Caki2 (cell line): ENCODE data around the gene TIRAP. TPM values are rescaled to one million over a fixed set of nuclear protein-coding genes. Genes with fewer than 3 reads are reported as not detected.

Experiments
- DNase-seq: peaks from one replicate; pipeline ENCODE4 v3.0.0-alpha.2; 2015; ENCODE audit warnings: low read depth
- in situ Hi-C: cut with HindIII; loops from 2 replicates; pipeline ENCODE4 v1.10.0; 2016; ENCODE audit warnings: low sequenced_read_pairs, low pct_unique_long_range_greater_than_20kb, mixed read lengths
- total RNA-seq: library from RNA; depleted of rRNA; stranded (reverse); fragments of >200 nt; shearing (Covaris generic); gene quantifications from 2 replicates; pipeline ENCODE4 v1.2.3, GENCODE V29; 2014; ENCODE audit warnings: low replicate concordance; rRNA removed

Gene TIRAP
- total RNA-seq, 1 experiment from 2014 or later, result 2.0 TPM

DNA sequence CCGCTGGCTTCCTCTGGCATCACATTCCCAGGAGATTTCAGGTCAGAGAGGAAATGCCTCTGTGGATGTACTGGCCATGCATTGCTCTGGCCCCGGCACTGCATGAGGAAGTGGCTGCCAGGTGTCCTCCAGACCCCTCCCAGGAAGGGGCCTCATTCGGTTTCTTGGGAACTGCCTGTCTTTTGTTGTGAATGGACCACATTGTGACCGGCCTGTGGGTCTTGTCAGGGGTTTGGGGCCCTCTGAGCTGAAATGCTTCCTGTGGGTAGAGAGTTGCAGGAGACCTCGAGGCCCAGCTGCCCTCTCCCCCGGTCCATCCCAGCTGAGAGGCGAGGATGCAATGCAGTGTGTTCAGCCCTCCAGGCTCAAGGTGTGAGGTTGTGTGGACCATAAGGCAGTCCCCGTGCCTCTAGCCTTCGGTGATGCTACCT, 53.8 kb downstream of the TIRAP start:
- DNase-seq, result no peak
- in situ Hi-C loops, result no loop called here

DNA sequence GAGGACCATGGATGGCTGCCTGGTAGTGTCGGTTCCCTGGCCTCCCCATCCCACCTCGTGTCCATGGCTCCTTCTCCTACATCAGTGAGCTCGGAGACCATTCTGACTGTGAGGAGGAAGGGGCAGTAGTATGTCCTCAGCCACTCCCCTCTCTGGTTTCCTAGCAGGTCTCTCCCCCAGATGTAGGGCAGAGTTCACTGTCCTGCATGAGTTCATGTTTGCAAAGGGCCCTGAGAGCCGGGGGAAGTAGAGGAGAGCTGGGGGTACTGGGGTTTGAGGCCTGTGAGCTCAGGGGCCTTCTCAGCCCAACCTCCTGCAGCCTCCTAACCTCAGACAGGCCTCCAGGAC, 54.2 kb downstream of the TIRAP start:
- in situ Hi-C loops, result no loop called here
- DNase-seq, result no peak

DNA sequence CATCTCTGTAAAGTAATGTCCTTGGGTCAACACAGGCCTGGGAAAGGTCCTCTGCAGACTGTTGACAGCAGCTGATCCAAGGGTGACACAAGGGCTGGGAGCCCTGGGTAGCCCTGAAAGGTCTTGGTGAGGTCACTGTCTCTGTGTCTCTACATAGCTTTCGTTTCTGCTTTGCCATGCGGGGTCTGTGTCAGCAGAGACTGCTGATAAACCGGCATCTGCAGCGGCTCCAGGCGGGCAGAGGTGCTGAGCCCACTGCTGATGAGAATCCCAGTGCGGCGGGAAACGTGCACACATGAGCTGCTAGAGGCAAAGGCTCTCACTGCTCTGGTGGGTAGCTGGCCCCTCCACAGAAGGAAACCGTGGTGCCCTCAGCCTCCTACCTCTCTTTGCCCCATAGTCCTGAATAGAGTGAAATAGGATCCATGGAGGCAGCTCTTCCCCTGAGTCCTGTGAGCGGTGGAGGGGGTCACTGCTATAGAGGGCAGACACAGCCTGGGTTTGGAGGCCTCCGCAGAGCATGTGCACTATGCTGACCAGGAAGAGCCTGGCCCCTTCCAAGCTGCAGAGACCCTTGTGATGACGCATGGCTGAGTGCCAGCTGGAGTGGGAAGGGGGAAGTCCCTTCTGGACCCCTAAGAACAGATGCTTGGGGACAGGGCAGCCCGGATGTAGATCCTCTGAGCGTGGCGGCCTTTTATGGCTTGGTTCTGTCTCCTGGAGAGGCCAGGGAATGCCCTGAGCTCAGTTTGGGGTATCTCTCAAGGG, 54.8 kb downstream of the TIRAP start:
- in situ Hi-C loops, result no loop called here
- no peak for DNase-seq

DNA sequence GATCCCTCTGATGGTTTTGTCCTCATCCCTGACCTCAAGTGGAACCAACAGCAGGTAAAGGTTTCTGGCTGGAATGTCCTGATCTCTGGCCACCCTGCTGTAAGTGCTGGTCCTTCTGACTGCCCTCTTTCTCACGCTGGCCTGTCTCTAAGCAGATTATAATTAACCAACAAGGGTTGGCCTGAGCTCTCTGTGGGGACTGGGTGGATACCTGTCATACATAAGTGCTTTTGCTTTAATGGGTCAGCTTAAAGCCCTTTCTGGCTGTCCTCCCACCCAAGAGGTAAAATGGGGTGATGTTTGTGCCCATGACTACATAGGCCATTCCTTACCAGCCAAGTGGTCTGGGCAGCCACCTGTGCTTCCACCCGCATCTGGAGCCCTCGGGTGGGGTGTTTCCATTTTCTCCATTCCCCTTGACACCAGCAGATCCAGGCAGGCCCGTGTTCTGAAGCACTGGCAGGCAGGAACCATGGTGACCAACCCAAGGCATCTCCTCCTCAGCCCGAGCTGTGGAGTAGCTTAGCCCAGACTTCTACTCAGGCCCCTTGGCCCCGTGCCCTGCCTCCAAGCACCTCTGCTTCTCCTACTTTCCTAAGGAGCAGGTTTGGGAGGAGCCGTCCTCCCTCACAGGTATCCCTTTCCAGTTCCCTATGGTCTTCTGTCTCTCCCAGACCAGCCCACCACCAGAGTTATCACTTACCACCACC, 55.6 kb downstream of the TIRAP start:
- DNase-seq, result no peak
- in situ Hi-C loops, result no loop called here

DNA sequence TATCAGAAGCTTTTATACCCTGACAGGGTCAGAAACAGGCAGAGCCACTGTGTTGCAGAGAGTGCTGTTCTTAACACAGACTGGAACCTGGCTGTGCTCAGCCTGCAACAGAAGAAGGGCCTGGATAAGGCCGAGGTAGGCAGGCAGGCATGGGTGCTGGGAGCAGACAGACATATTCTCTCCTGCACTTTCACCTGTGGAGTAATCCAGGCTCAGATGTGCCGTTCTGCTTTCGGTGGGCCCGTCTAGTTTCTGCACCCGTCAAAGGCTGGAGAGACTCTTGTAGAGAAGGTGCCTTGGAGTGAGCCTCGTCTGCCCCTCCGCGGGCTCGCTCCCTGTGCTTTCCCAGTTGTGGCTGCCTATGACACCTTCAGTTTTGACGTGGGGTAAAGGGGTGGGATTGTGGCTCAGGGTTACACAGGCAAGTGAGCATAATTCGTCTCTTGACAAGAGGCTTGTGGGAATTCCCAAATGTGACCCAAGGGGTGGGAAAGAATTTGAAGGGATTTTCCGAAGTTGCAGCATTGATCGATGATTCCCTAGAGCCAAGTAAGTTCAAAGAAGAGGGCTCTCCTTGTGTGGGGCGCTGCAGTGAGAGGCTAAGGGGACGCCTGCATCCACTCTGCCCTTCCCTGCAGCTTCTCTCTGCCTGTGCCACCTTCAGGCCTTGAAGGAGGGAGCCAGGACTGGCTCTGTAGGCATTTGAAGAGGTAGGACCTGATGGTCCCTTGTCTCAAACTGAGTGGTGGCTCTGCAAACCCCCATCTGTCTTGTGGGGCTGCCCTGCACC, 56.4 kb downstream of the TIRAP start:
- DNase-seq, result no peak

DNA sequence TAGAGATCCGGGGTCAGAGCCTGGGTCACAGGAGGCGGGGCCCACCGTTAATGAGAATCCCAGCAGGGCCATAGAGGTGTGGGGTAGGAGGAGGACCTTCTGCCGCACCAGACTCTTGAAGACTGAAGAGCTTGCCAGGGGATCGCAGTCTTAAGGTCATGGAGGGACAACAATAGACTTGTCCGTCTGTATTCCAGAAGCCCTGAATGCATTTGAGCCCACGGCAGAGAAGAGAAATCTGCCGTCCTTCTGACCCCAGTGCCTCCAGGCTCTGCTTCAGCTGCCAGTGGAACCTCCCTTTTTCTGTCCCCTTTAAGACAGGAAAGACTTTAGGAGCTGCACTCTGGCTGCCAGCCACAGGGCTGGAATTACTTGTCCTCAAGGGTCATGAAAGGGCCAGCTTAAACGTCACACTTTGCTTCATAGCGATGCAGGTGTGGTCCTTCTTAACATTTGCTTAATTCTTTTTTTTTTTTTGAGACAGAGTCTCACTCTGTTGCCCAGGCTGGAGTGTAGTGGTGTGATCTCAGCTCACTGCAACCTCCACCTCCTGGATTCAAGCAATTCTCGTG, 57.1 kb downstream of the TIRAP start:
- in situ Hi-C loops, result no loop called here
- DNase-seq, result peak; percentile 81

More for the DNA sequence above, 56.4 kb downstream of the TIRAP start:
- in situ Hi-C loops, result no loop called here

DNA sequence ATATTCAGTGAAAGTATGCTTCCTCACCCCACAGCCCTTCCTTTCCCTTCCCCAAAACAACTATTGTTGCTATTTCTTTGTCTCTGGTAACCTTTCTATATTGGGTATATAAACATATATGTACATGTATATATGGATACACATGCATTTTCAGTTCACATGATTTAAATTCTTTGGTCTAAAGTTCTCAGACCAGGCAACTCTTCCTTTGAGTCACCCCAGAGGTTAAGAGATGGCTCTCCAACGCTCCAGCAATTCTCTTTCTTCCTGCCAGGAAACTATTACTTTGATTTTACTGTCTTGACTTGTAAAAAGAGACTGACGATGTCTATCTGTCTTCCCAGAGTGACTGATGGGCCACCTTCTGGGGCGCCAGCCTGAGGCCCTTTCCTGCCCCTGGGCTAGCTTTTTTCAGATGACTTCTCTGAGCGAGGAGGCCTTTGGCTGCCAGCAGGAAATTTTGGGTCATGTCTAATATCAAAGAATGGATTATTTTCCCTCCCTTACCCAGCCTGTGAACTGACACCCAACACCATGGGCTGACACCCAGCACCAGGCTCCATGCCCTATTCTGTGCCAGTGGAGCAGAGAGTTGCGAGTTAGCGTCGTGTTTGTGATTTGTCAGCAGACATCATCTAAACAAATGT, 58.2 kb downstream of the TIRAP start:
- DNase-seq, result no peak
- in situ Hi-C loops, result no loop called here

DNA sequence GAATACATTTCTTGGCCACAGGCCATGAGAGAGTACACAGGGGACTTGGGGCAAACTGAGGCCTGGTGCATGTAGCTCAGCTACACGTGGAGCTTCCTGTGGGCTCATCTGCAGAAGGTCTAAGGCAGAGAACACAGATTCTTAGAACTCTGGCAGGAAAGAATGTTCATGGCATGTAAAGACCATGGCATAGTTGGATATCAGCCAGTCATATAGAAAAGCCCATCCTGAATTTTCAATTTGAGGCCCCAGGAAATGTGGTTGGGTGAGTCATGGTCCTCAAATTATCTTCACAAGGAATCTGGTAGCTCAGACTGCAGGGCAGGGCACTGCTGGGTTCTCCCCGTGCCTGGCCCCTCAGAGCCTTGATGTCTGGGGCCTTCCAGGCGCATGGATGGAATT, 58.9 kb downstream of the TIRAP start:
- in situ Hi-C loops, result no loop called here
- DNase-seq, result no peak

DNA sequence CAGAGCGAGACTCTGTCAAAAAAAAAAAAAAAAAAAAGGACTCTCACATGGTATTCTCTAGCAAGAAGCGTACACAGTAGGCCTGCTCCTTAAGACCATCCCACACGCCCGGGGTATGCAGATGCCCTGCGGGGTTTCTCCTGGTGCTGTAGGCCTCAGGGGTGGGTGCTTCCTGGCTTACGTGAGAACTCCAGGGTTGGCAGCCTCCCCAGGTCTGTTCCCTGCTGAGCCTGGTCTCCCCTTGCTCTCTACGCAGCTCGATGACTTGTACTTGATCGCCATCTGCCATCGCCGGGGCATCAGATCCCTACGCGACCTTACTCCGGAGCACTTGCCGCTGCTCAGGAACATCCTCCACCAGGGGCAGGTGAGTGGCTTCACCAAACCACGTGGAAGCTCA, 60.2 kb downstream of the TIRAP start:
- in situ Hi-C loops, result no loop called here
- no peak for DNase-seq

Other genes with a start within 250 kb of the TIRAP start
- 2.2 TPM in 2 replicates for gene CDON, start 220.2 kb upstream of the TIRAP start, total RNA-seq
- 9.2 and 11.7 TPM in 2 replicates for gene RPUSD4, start 71.4 kb upstream of the TIRAP start, total RNA-seq
- gene FAM118B, start 71.3 kb upstream of the TIRAP start, total RNA-seq, result 2.3 and 5.7 TPM in 2 replicates
- gene SRPRA, start 14.2 kb upstream of the TIRAP start, total RNA-seq, result 51.0 and 57.5 TPM in 2 replicates
- 18.8 and 31.8 TPM in 2 replicates for gene FOXRED1, start 13.9 kb upstream of the TIRAP start, total RNA-seq
- 12.3 and 17.1 TPM in 2 replicates for gene DCPS, start 21.0 kb downstream of the TIRAP start, total RNA-seq
- gene ST3GAL4, start 72.6 kb downstream of the TIRAP start, total RNA-seq, result 44.7 and 54.0 TPM in 2 replicates